ENCODE results near the gene CREB3L2.

DNA sequence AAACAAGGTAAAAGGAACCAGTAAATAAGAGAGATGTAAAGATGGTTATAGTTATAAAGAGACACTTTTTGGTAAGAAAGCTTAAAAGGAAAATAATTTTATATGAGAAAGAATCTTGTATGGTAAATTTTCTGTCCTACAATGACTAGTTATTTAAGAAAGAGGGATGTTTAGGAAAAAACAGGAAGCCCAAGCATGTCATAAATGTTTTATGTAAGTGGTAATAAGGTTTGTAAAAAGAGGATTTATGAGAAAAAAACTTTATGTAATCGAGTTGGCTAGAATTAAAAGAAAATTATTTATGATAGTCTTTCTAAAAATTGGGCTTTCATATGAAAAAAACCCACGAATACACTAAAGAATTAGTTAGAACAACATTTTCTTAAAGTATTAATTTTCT lies 34.2 kb upstream of the CREB3L2 start:
- TF ChIP-seq ZNF585B (tag by site-specific recombination; IDR thresholded peaks at IDR 0.05) (no peak), BCL11A (tag by site-specific recombination; IDR thresholded peaks at IDR 0.05; ENCODE audit: low read depth) (no peak), ZNF707 (tag by site-specific recombination; IDR thresholded peaks at IDR 0.05) (no peak), ZNF23 (tag by site-specific recombination; IDR thresholded peaks at IDR 0.05; ENCODE audit: borderline replicate concordance) (no peak), ZNF133 (tag by site-specific recombination; IDR thresholded peaks at IDR 0.05) (no peak), KLF8 (tag by site-specific recombination; IDR thresholded peaks at IDR 0.05) (no peak), ZNF510 (tag by site-specific recombination; IDR thresholded peaks at IDR 0.05; ENCODE audit: insufficient replicate concordance) (peak; percentile 23), KLF9 (tag by site-specific recombination; IDR thresholded peaks at IDR 0.05; ENCODE audit: low read depth) (no peak), MEIS1 (CRISPR knock-in tag; IDR thresholded peaks at IDR 0.05; ENCODE audit: borderline replicate concordance) (no peak), ZFP69B (tag by site-specific recombination; IDR thresholded peaks at IDR 0.05) (no peak)
- TF ChIP-seq, protein P1, sequence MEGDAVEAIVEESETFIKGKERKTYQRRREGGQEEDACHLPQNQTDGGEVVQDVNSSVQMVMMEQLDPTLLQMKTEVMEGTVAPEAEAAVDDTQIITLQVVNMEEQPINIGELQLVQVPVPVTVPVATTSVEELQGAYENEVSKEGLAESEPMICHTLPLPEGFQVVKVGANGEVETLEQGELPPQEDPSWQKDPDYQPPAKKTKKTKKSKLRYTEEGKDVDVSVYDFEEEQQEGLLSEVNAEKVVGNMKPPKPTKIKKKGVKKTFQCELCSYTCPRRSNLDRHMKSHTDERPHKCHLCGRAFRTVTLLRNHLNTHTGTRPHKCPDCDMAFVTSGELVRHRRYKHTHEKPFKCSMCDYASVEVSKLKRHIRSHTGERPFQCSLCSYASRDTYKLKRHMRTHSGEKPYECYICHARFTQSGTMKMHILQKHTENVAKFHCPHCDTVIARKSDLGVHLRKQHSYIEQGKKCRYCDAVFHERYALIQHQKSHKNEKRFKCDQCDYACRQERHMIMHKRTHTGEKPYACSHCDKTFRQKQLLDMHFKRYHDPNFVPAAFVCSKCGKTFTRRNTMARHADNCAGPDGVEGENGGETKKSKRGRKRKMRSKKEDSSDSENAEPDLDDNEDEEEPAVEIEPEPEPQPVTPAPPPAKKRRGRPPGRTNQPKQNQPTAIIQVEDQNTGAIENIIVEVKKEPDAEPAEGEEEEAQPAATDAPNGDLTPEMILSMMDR (tag by site-specific recombination; IDR thresholded peaks at IDR 0.05), result no peak
- TF ChIP-seq, protein P2, sequence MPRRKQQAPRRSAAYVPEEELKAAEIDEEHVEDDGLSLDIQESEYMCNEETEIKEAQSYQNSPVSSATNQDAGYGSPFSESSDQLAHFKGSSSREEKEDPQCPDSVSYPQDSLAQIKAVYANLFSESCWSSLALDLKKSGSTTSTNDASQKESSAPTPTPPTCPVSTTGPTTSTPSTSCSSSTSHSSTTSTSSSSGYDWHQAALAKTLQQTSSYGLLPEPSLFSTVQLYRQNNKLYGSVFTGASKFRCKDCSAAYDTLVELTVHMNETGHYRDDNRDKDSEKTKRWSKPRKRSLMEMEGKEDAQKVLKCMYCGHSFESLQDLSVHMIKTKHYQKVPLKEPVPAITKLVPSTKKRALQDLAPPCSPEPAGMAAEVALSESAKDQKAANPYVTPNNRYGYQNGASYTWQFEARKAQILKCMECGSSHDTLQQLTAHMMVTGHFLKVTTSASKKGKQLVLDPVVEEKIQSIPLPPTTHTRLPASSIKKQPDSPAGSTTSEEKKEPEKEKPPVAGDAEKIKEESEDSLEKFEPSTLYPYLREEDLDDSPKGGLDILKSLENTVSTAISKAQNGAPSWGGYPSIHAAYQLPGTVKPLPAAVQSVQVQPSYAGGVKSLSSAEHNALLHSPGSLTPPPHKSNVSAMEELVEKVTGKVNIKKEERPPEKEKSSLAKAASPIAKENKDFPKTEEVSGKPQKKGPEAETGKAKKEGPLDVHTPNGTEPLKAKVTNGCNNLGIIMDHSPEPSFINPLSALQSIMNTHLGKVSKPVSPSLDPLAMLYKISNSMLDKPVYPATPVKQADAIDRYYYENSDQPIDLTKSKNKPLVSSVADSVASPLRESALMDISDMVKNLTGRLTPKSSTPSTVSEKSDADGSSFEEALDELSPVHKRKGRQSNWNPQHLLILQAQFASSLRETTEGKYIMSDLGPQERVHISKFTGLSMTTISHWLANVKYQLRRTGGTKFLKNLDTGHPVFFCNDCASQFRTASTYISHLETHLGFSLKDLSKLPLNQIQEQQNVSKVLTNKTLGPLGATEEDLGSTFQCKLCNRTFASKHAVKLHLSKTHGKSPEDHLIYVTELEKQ (tag by site-specific recombination; IDR thresholded peaks at IDR 0.05; ENCODE audit: borderline replicate concordance), result no peak
